ENCODE data around the gene CNTNAP2. TPM values are rescaled to one million over a fixed set of nuclear protein-coding genes. Genes with fewer than 3 reads are reported as not detected.

The CNTNAP2 gene
- total RNA-seq, 1 donor from 2014 or later, result 2.2 TPM

GRCh38 chr7:146982482-146982881 is 865.9 kb downstream of the CNTNAP2 start:
- H3K9me3 ChIP-seq, result no peaks in the 10 kb centered on the region
- intact Hi-C loops (cut with DNase I), result no loop called here

GRCh38 chr7:146991596-146991995 is 875.0 kb downstream of the CNTNAP2 start:
- TF ChIP-seq POLR2A (IDR thresholded peaks at IDR 0.05) (no peak), POLR2AphosphoS5 (IDR thresholded peaks at IDR 0.05; ENCODE audit: insufficient read depth in 1 of 2, low read depth in 1 of 2) (no peak)
- TF ChIP-seq, protein P1, sequence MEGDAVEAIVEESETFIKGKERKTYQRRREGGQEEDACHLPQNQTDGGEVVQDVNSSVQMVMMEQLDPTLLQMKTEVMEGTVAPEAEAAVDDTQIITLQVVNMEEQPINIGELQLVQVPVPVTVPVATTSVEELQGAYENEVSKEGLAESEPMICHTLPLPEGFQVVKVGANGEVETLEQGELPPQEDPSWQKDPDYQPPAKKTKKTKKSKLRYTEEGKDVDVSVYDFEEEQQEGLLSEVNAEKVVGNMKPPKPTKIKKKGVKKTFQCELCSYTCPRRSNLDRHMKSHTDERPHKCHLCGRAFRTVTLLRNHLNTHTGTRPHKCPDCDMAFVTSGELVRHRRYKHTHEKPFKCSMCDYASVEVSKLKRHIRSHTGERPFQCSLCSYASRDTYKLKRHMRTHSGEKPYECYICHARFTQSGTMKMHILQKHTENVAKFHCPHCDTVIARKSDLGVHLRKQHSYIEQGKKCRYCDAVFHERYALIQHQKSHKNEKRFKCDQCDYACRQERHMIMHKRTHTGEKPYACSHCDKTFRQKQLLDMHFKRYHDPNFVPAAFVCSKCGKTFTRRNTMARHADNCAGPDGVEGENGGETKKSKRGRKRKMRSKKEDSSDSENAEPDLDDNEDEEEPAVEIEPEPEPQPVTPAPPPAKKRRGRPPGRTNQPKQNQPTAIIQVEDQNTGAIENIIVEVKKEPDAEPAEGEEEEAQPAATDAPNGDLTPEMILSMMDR (IDR thresholded peaks at IDR 0.05), result no peak
- H3K4me3 ChIP-seq, result no peak overlapping the region
- intact Hi-C loops (cut with DNase I), result no loop called here
- no peak overlapping the region for H3K27ac ChIP-seq
- no peaks in the 10 kb centered on the region for H3K27me3 ChIP-seq
- DNase-seq (ENCODE audit: extremely low spot score in 2 of 2), result no peak
- H3K9me3 ChIP-seq, result no peaks in the 10 kb centered on the region
- H3K4me1 ChIP-seq, result no peaks in the 10 kb centered on the region
- H3K36me3 ChIP-seq, result no peaks in the 10 kb centered on the region

More at GRCh38 chr7:146982482-146982881, 865.9 kb downstream of the CNTNAP2 start:
- Histone ChIP-seq H3K4me1 (no peaks in the 10 kb centered on the region), H3K36me3 (no peaks in the 10 kb centered on the region), H3K27me3 (no peaks in the 10 kb centered on the region), H3K27ac (no peak overlapping the region), H3K4me3 (no peak overlapping the region)
- no peak for TF ChIP-seq POLR2A (IDR thresholded peaks at IDR 0.05)
- TF ChIP-seq, protein P1 (IDR thresholded peaks at IDR 0.05), result no peak
- TF ChIP-seq POLR2AphosphoS5 (IDR thresholded peaks at IDR 0.05; ENCODE audit: insufficient read depth in 1 of 2, low read depth in 1 of 2), result no peak
- no peak for DNase-seq (ENCODE audit: extremely low spot score in 2 of 2)

DNA sequence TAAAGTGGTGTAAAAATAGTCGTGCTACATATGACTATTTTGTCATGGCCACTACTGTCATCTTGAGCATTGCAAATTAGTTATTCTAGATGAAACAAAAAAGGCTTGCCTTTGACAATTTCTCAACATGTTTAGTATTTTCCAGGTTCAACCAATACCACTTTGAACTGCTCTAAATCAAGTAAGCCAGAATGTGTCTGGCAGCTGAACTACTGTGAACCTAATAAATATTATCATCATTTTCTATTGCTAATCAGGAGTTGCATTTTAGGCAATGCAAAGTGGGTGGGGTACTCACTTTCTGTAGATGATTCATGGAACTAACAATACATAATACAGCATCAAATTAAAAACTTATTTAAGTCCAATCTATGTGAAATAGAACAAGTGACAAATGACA is 877.2 kb downstream of the CNTNAP2 start:
- Histone ChIP-seq H3K27me3 (no peaks in the 10 kb centered on the region), H3K27ac (no peak overlapping the region), H3K4me1 (no peaks in the 10 kb centered on the region), H3K4me3 (no peak overlapping the region), H3K9me3 (no peaks in the 10 kb centered on the region), H3K36me3 (no peaks in the 10 kb centered on the region)
- DNase-seq (ENCODE audit: extremely low spot score in 2 of 2), result no peak
- intact Hi-C loops (cut with DNase I), result no loop called here
- TF ChIP-seq, protein P1 (IDR thresholded peaks at IDR 0.05), result no peak
- TF ChIP-seq POLR2AphosphoS5 (IDR thresholded peaks at IDR 0.05; ENCODE audit: insufficient read depth in 1 of 2, low read depth in 1 of 2) (no peak), POLR2A (IDR thresholded peaks at IDR 0.05) (no peak)

DNA sequence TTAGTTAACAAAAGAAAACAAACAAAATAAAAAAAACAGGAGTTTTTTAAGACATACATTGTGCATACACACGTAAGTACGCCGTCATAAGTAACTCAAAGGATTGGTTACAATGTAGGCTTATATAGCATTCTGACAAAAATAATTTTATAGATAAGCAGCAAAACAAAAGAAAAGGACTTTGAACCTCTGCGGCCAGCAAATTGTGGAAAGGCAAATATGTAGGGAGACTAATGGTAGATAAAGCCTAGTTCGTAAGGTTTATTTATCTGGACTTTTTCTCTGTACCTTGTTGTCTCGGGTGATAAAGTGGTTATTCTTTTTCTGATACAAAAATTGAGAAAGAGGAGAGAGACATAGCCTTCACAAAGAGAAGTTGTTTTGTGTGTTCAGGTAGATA is 891.9 kb downstream of the CNTNAP2 start:
- H3K27me3 ChIP-seq, result no peaks in the 10 kb centered on the region
- no peaks in the 10 kb centered on the region for H3K36me3 ChIP-seq
- H3K4me3 ChIP-seq, result no peak overlapping the region
- no peak for DNase-seq (ENCODE audit: extremely low spot score in 2 of 2)
- intact Hi-C loops (cut with DNase I), result no loop called here
- no peak for TF ChIP-seq POLR2A (IDR thresholded peaks at IDR 0.05)
- TF ChIP-seq POLR2AphosphoS5 (IDR thresholded peaks at IDR 0.05; ENCODE audit: insufficient read depth in 1 of 2, low read depth in 1 of 2), result no peak
- TF ChIP-seq, protein P1 (IDR thresholded peaks at IDR 0.05), result no peak
- H3K9me3 ChIP-seq, result no peaks in the 10 kb centered on the region
- no peaks in the 10 kb centered on the region for H3K4me1 ChIP-seq
- H3K27ac ChIP-seq, result no peak overlapping the region

- no peaks in the 10 kb centered on the region for H3K9me3 ChIP-seq
- H3K27me3 ChIP-seq, result no peaks in the 10 kb centered on the region
- DNase-seq (ENCODE audit: extremely low spot score in 2 of 2), result no peak
- intact Hi-C loops (cut with DNase I), result no loop called here
- H3K27ac ChIP-seq, result no peak overlapping the region
- no peak for TF ChIP-seq POLR2AphosphoS5 (IDR thresholded peaks at IDR 0.05; ENCODE audit: insufficient read depth in 1 of 2, low read depth in 1 of 2)
- TF ChIP-seq, protein P1 (IDR thresholded peaks at IDR 0.05), result no peak
- TF ChIP-seq POLR2A (IDR thresholded peaks at IDR 0.05), result no peak
- H3K36me3 ChIP-seq, result no peaks in the 10 kb centered on the region
- no peak overlapping the region for H3K4me3 ChIP-seq
- H3K4me1 ChIP-seq, result no peaks in the 10 kb centered on the region
Measured at GRCh38 chr7:147012666-147013065, 896.1 kb downstream of the CNTNAP2 start.
